Calu3 (cell line): ENCODE measurements around the gene MAD1L1. TPM values are rescaled to one million over a fixed set of nuclear protein-coding genes. Genes with fewer than 3 reads are reported as not detected.

Experiments
- BruUV-seq: library from RNA; stranded (reverse); fragments of 400-500 nt; replicated peaks from 2 replicates; lab custom pipeline; 2021; lab: Mats Ljungman, UMichigan
- CTCF ChIA-PET: fragments of 300-600 bp; sonication (Branson Sonifier 250); formaldehyde crosslinking; loops from one replicate; lab custom pipeline; 2022; ENCODE audit warnings: antibody characterized with exemption; lab: Charles Lee
- DNase-seq: peaks from one replicate; pipeline ENCODE4 v3.0.0; 2022
- H3K27ac Mint-ChIP-seq: one replicate; pipeline ENCODE4 v1.8.0; 2022; ENCODE audit warnings: mixed read lengths; ENCODE audit not compliant: unreplicated experiment
- H3K27me3 Mint-ChIP-seq: one replicate; pipeline ENCODE4 v1.8.0; 2022; ENCODE audit warnings: mixed read lengths; ENCODE audit not compliant: unreplicated experiment
- H3K36me3 Mint-ChIP-seq: one replicate; pipeline ENCODE4 v1.8.0; 2022; ENCODE audit warnings: mild to moderate bottlenecking, moderate library complexity, mixed read lengths; ENCODE audit not compliant: insufficient read depth, unreplicated experiment
- H3K4me1 Mint-ChIP-seq: one replicate; pipeline ENCODE4 v1.8.0; 2022; ENCODE audit warnings: mild to moderate bottlenecking, low read depth, mixed read lengths; ENCODE audit not compliant: unreplicated experiment
- H3K4me3 Mint-ChIP-seq: one replicate; pipeline ENCODE4 v1.8.0; 2022; ENCODE audit warnings: mild to moderate bottlenecking, low read depth, moderate library complexity, mixed read lengths; ENCODE audit not compliant: unreplicated experiment
- H3K9me3 Mint-ChIP-seq: one replicate; pipeline ENCODE4 v1.8.0; 2022; ENCODE audit warnings: low read depth, mixed read lengths; ENCODE audit not compliant: unreplicated experiment
- intact Hi-C: fragments of 100-400 bp; cut with micrococcal nuclease; formaldehyde crosslinking; loops from one replicate; pipeline ENCODE4 v1.10.0; 2022; ENCODE audit not compliant: unreplicated experiment
- total RNA-seq: library from RNA; stranded (reverse); gene quantifications from 2 replicates; pipeline ENCODE4 v1.2.3, GENCODE V29; 2022
- TF ChIP-seq, protein P1 (sequence below): fragments of 200-600 bp; IDR thresholded peaks from one replicate; pipeline ENCODE4 v1.8.0; 2022; ENCODE audit warnings: antibody characterized with exemption; ENCODE audit not compliant: unreplicated experiment

The MAD1L1 gene
- total RNA-seq, 1 experiment from 2014 or later = 86.0 TPM

DNA sequence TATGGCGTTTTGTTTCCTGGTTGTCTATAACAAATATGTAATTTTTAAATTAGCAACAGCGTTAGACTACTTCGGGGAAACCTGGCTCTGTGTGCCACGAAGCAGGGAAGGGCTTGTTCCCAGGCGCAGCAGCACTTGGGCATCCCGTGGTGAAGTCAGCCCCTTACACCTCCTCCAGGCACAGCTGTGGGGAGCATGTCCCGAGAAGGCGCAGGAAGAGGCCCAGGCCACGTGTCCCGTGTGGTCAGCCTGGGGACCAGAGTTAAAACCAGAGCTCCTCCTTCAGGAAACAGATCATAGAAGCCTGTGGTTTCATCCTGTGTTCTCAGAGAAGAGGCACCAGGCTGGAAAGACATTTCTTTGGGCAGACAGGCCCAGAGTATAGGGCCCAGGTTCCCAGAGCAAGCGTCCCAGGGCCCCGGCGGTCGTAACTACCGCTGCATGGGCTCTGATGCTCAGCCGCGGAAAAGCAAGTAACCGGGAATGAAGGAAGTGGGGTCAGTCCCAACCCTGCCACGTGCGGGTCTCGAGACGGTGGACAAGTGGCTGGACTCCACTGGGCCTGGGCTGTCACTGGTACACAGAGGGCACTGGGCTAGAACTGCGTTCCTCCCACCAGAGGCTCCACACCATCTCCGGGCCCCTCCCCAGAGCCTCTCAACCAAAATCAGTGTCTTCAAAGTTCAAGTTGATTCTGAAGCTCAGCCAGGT is 16.4 kb upstream of the MAD1L1 start:
- TF ChIP-seq, protein P1, sequence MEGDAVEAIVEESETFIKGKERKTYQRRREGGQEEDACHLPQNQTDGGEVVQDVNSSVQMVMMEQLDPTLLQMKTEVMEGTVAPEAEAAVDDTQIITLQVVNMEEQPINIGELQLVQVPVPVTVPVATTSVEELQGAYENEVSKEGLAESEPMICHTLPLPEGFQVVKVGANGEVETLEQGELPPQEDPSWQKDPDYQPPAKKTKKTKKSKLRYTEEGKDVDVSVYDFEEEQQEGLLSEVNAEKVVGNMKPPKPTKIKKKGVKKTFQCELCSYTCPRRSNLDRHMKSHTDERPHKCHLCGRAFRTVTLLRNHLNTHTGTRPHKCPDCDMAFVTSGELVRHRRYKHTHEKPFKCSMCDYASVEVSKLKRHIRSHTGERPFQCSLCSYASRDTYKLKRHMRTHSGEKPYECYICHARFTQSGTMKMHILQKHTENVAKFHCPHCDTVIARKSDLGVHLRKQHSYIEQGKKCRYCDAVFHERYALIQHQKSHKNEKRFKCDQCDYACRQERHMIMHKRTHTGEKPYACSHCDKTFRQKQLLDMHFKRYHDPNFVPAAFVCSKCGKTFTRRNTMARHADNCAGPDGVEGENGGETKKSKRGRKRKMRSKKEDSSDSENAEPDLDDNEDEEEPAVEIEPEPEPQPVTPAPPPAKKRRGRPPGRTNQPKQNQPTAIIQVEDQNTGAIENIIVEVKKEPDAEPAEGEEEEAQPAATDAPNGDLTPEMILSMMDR = no peak
- Mint-ChIP-seq H3K36me3 (peaks cover 37% of the 10 kb centered on the region), H3K4me1 (peaks cover 18% of the 10 kb centered on the region), H3K27ac (peak overlapping the region; percentile 94), H3K27me3 (no peaks in the 10 kb centered on the region), H3K9me3 (no peaks in the 10 kb centered on the region), H3K4me3 (peak overlapping the region; percentile 41)
- DNase-seq = peak; percentile 79
- intact Hi-C loops = loop anchor here (5.0 kb wide), 1 partner anchor 103 kb away; the partner anchor contains the start of gene EIF3B
- CTCF ChIA-PET = interaction anchor here (0.5 to 1.3 kb wide), 7 partner anchors 13 to 742 kb away, joined by 3 to 5 read pairs (median 3); partner anchors contain the start of gene SNX8
- BruUV-seq = no TSS peak

DNA sequence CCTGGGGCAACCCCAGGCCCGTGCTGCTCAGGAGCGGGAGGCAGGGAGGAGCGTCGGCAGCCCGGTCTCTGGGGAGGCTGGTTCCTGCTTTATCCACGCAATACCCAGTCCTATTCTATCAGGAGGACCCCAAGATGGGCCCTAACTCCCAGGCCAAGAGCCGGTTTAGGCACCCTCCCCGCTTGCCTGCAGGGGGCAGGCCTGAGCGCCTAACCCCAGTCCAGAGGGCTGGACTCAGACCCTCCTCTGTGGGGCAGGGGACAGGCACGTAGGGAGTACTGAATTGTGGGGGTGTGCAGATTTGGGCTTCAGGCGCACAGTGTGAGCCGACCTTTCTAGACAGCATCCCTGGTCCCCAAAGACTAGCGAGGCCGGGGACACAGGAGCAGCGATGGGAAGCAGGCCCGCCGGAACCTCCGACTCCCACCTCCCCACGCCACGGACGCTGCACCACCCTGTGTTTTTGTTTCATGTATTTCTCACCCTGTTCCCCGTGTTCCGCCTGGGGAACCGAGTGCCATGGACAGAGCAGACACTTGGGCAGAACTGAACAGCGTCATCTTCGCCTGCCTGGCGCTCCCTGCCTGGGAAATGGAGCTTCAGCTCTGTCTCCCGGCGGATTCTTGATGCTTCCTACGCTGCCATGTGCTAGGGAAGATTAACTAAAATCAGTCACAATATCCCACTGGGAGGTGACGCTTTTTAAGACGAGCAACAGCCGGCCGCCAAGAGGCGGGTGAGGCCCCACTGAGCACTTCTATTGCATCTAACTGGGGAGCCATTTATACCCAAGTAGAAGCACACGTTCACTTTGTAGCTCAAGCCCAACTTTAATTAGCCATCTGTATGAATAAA is 14.6 kb upstream of the MAD1L1 start:
- Mint-ChIP-seq H3K27me3 (no peaks in the 10 kb centered on the region), H3K4me1 (peaks cover 27% of the 10 kb centered on the region), H3K9me3 (no peaks in the 10 kb centered on the region), H3K36me3 (peaks cover 37% of the 10 kb centered on the region), H3K27ac (no peak overlapping the region), H3K4me3 (no peak overlapping the region)
- intact Hi-C loops = loop anchor here (5.0 kb wide), 1 partner anchor 105 kb away; the partner anchor contains the start of gene EIF3B
- TF ChIP-seq, protein P1 = peak; percentile 89
- BruUV-seq = no TSS peak
- peak; percentile 60 for DNase-seq
- CTCF ChIA-PET = no interaction called here

DNA sequence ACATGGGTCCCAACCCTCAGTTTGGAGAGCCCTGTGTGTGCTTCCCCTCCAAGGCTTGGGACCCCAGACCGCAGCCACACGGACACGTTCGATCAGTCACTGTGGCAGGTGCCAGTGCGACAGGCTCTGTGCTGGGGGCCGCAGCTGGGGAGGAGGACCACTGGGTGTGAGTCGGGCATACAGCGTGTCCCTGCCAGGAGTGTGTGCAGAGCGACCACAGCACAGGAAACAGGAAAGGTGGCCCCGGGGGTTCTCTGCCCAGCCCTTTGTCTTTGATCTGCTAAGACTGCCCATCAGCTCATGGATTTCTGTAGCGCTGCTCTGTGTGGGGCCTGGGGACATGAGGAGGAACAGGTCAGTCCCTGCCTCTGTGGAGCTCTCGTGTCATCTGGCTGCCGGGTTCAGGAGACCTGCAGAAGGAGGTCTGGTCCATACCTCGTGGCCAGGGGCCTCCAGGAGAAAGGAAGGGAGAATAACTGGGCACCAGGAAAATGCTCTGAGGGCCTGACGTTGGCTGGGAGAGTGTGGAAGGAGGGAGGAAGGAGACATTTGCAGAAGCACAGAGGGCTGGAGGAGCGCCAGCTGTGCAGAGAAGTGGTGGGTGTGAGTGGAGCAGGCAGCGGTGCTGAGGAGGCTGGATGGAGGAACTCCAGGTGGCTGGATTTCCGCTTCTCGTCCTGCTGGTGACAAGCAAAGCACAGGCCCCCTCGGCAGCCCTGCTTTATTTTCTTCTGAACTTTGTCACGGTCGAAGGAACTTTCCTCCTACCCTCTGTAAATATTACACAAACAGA is 13.3 kb upstream of the MAD1L1 start:
- H3K27me3 Mint-ChIP-seq = no peaks in the 10 kb centered on the region
- peaks cover 27% of the 10 kb centered on the region for H3K4me1 Mint-ChIP-seq
- BruUV-seq = no TSS peak
- CTCF ChIA-PET = no interaction called here
- no peaks in the 10 kb centered on the region for H3K9me3 Mint-ChIP-seq
- no peak for DNase-seq
- intact Hi-C loops = loop anchor here (5.0 kb wide), 1 partner anchor 106 kb away; the partner anchor contains the start of gene EIF3B
- no peak overlapping the region for H3K27ac Mint-ChIP-seq
- H3K36me3 Mint-ChIP-seq = peaks cover 44% of the 10 kb centered on the region
- TF ChIP-seq, protein P1 = no peak
- no peak overlapping the region for H3K4me3 Mint-ChIP-seq

DNA sequence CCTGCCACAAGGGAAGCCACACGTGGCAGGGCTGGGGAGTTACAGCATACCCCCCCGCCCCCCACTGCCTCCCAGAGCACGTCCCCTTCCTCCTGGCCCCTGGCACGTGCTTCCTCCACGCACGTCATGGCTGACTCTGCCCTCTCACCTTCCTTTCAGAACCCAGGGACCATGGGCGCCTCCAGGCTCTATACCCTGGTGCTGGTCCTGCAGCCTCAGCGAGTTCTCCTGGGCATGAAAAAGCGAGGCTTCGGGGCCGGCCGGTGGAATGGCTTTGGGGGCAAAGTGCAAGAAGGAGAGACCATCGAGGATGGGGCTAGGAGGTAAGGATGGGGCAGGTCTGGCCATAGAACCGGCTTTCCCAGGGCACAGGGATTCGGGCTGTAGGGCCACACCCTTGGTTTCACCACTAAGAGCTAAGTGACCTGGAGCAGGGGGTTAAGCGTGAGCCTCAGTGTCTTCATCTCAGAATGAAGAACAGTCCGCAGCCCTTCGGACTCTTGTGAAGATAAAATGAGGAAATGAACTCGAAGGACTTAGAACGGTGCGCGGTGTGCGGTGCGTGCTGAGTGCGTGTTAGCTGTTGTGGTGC is 11.8 kb upstream of the MAD1L1 start:
- TF ChIP-seq, protein P1 = no peak
- Mint-ChIP-seq H3K27ac (no peak overlapping the region), H3K27me3 (no peaks in the 10 kb centered on the region), H3K9me3 (no peaks in the 10 kb centered on the region), H3K4me1 (peaks cover 26% of the 10 kb centered on the region), H3K4me3 (no peak overlapping the region), H3K36me3 (peaks cover 47% of the 10 kb centered on the region)
- intact Hi-C loops = no loop called here
- no peak for DNase-seq
- no TSS peak for BruUV-seq
- CTCF ChIA-PET = no interaction called here
